Subcutaneous adipose tissue (tissue), 4 donors: Measurements from ENCODE around the gene TMA16. TPM values are rescaled to one million over a fixed set of nuclear protein-coding genes. Genes with fewer than 3 reads are reported as not detected.

ENCODE experiments used
- total RNA-seq, 4 donors: library from RNA; depleted of rRNA; stranded (reverse); fragments of >200 nt; gene quantifications; one replicate each; pipeline ENCODE4 v1.1.0, GENCODE V29; 2016
- TF ChIP-seq, protein P1 (sequence below): fragments of 450-650 bp; IDR thresholded peaks from one replicate; pipeline ENCODE4 v1.5.1; 2016; ENCODE audit warnings: low read depth, mild to moderate bottlenecking, control low read depth, antibody characterized with exemption, moderate library complexity

TMA16 gene
- total RNA-seq, 4 donors from 2014 or later: 23.5 to 43.7 (median 28.7) TPM

DNA sequence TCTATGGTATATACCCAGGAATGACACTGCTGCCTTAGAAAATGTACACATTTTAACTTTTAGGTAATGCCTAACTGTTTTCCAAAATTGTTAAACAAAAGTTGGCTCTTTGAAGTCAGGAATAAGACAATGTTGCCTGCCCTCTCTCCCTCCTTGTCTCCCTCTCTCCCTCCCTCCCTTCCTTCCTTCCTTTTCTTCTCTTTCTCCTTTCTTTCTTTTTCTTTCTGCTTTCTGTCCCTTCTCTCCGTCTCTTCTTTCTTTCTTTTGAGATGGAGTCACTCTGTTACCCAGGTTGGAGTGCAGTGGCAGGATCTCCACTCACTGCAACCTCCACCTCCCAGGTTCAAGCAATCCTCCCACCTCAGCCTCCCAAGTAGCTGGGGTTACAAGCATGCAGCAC is 4.6 kb upstream of the TMA16 start:
- TF ChIP-seq, protein P1, sequence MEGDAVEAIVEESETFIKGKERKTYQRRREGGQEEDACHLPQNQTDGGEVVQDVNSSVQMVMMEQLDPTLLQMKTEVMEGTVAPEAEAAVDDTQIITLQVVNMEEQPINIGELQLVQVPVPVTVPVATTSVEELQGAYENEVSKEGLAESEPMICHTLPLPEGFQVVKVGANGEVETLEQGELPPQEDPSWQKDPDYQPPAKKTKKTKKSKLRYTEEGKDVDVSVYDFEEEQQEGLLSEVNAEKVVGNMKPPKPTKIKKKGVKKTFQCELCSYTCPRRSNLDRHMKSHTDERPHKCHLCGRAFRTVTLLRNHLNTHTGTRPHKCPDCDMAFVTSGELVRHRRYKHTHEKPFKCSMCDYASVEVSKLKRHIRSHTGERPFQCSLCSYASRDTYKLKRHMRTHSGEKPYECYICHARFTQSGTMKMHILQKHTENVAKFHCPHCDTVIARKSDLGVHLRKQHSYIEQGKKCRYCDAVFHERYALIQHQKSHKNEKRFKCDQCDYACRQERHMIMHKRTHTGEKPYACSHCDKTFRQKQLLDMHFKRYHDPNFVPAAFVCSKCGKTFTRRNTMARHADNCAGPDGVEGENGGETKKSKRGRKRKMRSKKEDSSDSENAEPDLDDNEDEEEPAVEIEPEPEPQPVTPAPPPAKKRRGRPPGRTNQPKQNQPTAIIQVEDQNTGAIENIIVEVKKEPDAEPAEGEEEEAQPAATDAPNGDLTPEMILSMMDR: no peak

DNA sequence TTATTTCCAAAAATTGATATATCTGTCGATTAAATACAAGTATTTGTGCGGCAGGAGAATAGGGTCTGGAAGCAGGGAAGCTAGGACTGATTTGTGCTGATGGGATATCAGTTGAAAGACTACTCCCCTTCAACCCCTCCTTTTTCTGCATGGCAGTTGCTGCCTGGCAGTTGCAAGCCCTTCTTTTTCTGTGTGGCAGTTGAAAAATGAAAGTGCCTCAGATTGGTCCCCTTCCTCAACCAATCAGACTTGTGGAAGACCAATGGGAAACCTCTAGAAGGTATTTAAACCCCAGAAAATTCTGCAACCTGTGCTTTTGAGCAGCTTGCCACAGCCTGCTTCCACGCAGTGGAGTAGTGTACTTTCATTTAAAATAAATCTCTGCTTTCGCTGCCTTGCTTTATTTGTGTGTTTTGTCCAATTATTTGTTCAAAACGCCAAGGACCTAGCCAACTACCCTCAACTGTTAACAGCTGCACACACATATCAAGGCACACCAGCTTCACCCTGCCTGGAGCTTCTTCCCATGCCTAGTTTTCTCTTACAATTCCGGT is 1.5 kb upstream of the TMA16 start:
- TF ChIP-seq, protein P1: no peak

DNA sequence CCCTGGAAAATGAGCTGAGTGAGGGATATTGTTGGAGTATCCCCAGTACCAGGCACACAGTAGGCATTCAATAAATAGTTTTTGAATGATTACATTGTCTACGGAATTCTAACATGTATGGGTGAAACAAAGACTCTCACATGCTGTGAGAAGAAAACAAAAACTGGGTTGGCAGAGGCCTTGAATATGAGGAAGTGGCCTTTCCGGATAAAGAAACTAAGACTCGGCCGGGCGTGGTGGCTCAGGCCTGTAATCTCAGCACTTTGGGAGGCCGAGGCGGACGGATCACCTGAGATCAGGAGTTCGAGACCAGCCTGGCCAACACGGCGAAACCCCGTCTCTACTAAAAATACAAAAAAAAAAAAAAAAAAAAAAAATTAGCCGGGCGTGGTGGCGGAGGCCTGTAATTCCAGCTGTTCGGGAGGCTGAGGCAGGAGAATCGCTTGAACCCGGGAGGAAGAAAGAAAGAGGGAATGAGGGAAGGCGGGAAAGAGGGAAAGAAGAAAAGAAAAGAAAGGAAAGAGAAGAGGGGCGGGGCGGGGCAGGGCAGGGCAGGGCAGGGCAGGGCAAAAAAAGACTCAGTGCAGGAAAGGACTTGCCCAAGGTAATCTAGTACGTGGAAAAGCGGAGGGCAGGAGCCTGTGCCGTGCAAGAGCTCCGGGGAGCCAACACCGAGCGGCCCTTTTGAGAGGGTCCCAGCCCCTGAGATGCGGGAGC is 689 bp upstream of the TMA16 start:
- TF ChIP-seq, protein P1: no peak

DNA sequence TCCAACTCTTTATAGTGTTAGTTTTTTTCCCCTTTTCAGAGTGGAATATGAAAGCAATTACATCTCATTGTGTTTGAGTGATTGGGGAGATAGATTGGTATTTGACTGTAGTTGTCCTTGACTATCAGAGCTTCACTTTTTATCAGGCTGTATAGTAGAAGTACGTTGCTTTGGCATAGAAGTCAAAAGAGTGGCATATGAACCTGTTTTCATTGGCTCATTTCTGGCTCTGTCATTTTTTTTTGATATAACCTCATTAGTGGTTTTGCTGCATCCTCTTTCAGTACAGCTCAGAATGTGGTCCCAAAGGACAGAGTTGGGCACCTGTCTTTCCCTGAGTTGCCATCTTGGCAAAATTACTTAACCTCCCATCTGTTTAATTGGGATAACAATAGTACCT is 1.4 kb downstream of the TMA16 start:
- TF ChIP-seq, protein P1: no peak

DNA sequence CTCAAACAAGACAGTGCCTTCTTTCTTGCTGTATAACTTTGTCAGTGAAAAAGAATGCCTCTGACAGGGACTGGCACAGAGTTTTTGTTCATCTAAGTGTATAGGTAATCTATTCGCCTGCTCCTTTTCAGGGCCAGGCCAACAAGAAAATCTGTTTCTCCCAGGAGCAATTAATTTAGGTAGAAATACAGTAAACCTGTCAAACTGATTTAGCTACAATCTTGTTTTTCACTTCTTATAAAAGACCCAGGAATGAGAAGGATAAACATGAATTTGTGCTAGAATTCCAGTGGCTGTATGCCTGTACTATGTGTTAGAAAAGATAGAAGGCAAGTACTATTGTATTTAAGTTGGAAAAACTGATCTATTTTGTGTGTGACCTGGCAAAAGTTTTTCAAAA is 6.1 kb downstream of the TMA16 start:
- TF ChIP-seq, protein P1: no peak

GRCh38 chr4:163505374-163505773 is 10.9 kb downstream of the TMA16 start:
- TF ChIP-seq, protein P1: no peak

DNA sequence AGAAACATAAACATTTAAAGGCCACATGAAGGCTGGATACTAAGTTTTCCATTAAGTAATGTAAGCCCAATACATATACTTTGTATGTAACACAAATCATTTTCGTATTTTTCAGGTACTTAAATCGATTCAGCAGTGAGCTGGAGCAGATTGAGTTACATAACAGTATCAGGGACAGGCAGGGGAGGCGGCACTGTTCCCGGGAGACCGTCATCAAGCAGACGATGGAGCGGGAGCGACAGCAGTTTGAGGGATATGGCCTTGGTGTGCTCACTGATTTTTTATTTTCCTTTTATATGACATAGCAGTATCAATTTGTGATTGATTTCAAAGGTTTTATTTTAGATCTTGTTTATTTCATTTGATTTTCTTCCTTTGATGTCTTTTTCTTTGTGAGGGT is 20.7 kb downstream of the TMA16 start:
- TF ChIP-seq, protein P1: no peak
